GM19463 (cell line): ENCODE measurements around the gene RAD51B.

Experiments
- ATAC-seq: cut with Tn5 transposase; IDR thresholded peaks from one replicate; pipeline ENCODE4 v1.9.1; 2021; ENCODE audit warnings: mild to moderate bottlenecking, moderate library complexity; ENCODE audit not compliant: unreplicated experiment

Gene RAD51B

GRCh38 chr14:68370057-68370360, 550.4 kb downstream of the RAD51B start:
- no peak for ATAC-seq

GRCh38 chr14:68372368-68372767, 552.8 kb downstream of the RAD51B start:
- no peak for ATAC-seq

- ATAC-seq = no peak
These were observed 553.6 kb downstream of the RAD51B start for GRCh38 chr14:68373124-68373646.

GRCh38 chr14:68373847-68374444, 554.4 kb downstream of the RAD51B start:
- no peak for ATAC-seq

GRCh38 chr14:68374682-68375081, 555.1 kb downstream of the RAD51B start:
- no peak for ATAC-seq

- ATAC-seq = no peak
These were observed 555.8 kb downstream of the RAD51B start for GRCh38 chr14:68375376-68375775.

- no peak for ATAC-seq
These were observed 556.6 kb downstream of the RAD51B start for GRCh38 chr14:68376067-68376779.

GRCh38 chr14:68377006-68377405, 557.4 kb downstream of the RAD51B start:
- no peak for ATAC-seq

GRCh38 chr14:68377459-68377858, 557.9 kb downstream of the RAD51B start:
- ATAC-seq = no peak

GRCh38 chr14:68379510-68380328, 560.1 kb downstream of the RAD51B start:
- ATAC-seq = no peak

GRCh38 chr14:68380329-68380741, 560.8 kb downstream of the RAD51B start:
- peak; percentile 74 for ATAC-seq

GRCh38 chr14:68384335-68384734, 564.8 kb downstream of the RAD51B start:
- ATAC-seq = no peak

GRCh38 chr14:68384881-68385280, 565.3 kb downstream of the RAD51B start:
- no peak for ATAC-seq

- ATAC-seq = no peak
These were observed 566.9 kb downstream of the RAD51B start for GRCh38 chr14:68386446-68386845.

- ATAC-seq = no peak
These were observed 567.6 kb downstream of the RAD51B start for GRCh38 chr14:68386950-68387779.

GRCh38 chr14:68389943-68390342, 570.4 kb downstream of the RAD51B start:
- no peak for ATAC-seq

- ATAC-seq = no peak
These were observed 571.2 kb downstream of the RAD51B start for GRCh38 chr14:68390741-68391140.

GRCh38 chr14:68391311-68392014, 571.9 kb downstream of the RAD51B start:
- ATAC-seq = no peak

- ATAC-seq = no peak
These were observed 573.0 kb downstream of the RAD51B start for GRCh38 chr14:68392393-68393141.

- no peak for ATAC-seq
These were observed 573.7 kb downstream of the RAD51B start for GRCh38 chr14:68393259-68393658.
